Pons (tissue), 1 donor: Measurements from ENCODE around the gene GPR89B.
"Not testable (repeated sequence)": the region's sequence is repeated elsewhere in the genome, so short reads cannot be mapped to it uniquely, and the experiment has no call there.

ENCODE experiments used
- DNase-seq: peaks from one replicate; pipeline ENCODE4 v3.0.0-alpha.2; 2016; ENCODE audit warnings: low spot score

Gene GPR89B

DNA sequence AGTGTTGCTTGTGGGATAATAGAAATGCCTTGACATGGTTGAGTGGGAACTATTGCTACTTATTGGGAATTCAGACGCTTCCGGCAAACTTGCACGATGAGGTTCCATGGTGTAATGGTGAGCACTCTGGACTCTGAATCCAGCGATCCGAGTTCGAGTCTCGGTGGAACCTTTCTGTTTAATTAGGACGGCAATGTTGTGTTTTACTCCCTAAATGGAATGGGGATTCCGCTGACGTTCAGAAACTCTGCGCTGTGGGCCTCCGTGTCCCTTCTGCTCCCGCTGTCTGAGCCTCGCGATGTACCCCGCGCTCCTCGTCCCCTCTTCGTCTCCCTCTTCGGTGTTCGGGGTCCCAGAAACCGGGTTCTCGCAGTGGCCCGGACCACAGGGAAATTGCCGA is 104.5 kb downstream of the GPR89B start:
- DNase-seq: not testable (repeated sequence)

- not testable (repeated sequence) for DNase-seq
These were observed 104.9 kb downstream of the GPR89B start for GRCh38 chr1:148033147-148033546.

GRCh38 chr1:148037850-148038461 is 109.7 kb downstream of the GPR89B start:
- DNase-seq: not testable (repeated sequence)

DNA sequence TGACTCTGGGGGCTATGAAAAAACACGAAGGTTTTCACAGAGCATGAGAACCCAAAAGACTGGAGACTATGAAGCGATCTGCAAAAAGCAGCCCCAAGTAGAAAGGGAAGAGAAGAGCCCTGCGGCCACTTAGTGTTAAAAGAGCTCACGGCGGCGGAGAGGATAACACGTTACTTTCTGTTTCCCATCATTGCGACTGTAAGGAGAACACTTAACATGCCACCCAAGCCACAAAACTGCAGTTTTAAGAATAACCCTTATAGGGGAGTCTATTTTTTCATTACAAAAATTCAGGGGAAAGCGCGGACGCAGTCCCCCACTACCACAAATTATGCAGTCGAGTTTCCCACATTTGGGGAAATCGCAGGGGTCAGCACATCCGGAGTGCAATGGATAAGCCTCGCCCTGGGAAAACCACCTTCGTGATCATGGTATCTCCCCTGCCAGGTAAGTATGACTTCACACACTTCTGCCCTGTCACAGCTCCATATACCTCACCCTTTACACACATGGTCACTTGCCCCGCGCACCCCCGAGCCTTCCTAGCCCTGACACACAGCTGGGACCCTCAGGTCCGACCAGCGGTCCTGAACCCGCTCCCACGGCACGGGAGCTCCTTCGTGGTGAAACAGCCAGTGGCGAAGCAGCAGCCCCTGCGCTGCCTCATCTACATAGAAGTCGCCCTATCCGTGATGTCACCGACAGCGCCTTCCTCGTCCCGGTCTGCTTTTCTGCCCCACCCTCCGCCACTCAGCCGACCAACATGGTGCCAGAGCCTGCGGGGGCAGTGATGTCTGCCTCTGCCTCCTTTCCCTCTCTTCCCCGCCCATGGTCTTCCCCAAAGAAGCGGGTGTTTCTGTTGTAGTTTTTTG is 110.5 kb downstream of the GPR89B start:
- DNase-seq: peak; percentile 90
